Activated CD8-positive, alpha-beta memory T cell treated with anti-CD3 and anti-CD28 coated beads for 36 hours (primary cell): ENCODE results near the gene CDK18. TPM values are rescaled to one million over a fixed set of nuclear protein-coding genes. Genes with fewer than 3 reads are reported as not detected.

Source experiments
- CTCF ChIA-PET: fragments of 350-600 bp; sonication (Branson Sonifier 250); formaldehyde crosslinking; loops from one replicate; lab custom pipeline; 2021; ENCODE audit warnings: antibody characterized with exemption; lab: Charles Lee
- POLR2A ChIA-PET: fragments of 350-600 bp; sonication (Branson Sonifier 250); formaldehyde crosslinking; loops from one replicate; lab custom pipeline; 2021; ENCODE audit warnings: antibody characterized with exemption; lab: Charles Lee
- total RNA-seq, 2 experiments: library from RNA; stranded (reverse); gene quantifications; one replicate each; pipeline ENCODE4 v1.2.3, GENCODE V29; 2021

CDK18 gene
- total RNA-seq, 2 experiments from 2014 or later: 2.3 to 2.5 TPM

- ChIA-PET CTCF (interaction anchor here (0.7 to 3.0 kb wide), 3 partner anchors 53 to 206 kb away, joined by 3 to 13 read pairs (median 5); no protein-coding TSS in a partner anchor), POLR2A (no interaction called here)
These were observed 33.9 kb downstream of the CDK18 start for GRCh38 chr1:205538235-205538840.

GRCh38 chr1:205541161-205541886 is 36.9 kb downstream of the CDK18 start:
- POLR2A ChIA-PET: no interaction called here
- CTCF ChIA-PET: interaction anchor here (0.9 to 1.3 kb wide), 3 partner anchors 17 to 117 kb away, joined by 3 read pairs; no protein-coding TSS in a partner anchor

GRCh38 chr1:205542367-205542766 is 37.9 kb downstream of the CDK18 start:
- POLR2A ChIA-PET: no interaction called here
- CTCF ChIA-PET: interaction anchor here (0.6 to 1.3 kb wide), 3 partner anchors 18 to 116 kb away, joined by 3 read pairs; no protein-coding TSS in a partner anchor

- CTCF ChIA-PET: interaction anchor here (0.6 to 1.9 kb wide), 5 partner anchors 10 to 258 kb away, joined by 3 to 5 read pairs (median 4); no protein-coding TSS in a partner anchor
- POLR2A ChIA-PET: no interaction called here
These were observed 39.2 kb downstream of the CDK18 start for GRCh38 chr1:205543351-205544301.

GRCh38 chr1:205545001-205545919 is 40.8 kb downstream of the CDK18 start:
- ChIA-PET POLR2A (no interaction called here), CTCF (no interaction called here)

DNA sequence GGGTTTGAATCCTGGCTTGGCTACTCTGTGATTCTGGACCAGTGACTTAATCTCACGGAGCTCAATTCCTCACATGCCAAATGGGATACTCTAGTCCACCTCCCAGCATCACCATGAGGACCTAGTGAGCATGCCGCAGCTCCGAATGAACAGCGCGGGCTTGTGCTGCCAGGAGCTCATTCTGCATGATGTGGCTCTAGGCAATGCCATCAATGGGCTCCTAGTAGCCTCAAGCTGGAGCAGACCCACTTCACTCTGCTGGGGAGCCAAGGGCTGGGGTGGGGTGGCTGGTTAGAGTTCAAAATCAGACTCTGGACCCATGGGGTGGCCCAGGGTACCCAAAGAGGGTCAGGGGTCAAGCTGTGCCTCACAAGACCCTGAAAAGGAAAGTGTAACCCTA is 41.5 kb downstream of the CDK18 start:
- POLR2A ChIA-PET: no interaction called here
- CTCF ChIA-PET: interaction anchor here (0.7 kb wide), 1 partner anchor 21 kb away, joined by 3 read pairs; no protein-coding TSS in a partner anchor

DNA sequence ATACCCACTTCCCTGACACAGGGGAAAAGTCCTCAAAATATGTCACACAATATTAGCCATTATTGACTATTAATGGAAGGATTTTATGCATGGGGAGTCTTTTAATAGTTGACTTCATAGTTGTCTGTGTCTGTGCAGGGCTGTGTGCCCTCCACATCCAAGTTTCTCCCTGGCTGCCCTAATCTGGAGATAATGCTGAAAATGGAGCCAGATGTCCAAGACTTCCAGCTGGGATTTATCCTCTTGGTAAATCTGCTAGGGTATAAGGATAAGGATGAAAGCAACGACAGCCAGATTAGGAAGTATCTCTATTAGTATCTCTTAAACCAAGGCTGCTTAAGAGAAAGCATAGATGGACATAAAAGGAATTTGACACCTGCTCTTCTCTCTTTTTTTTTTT is 42.1 kb downstream of the CDK18 start:
- ChIA-PET POLR2A (no interaction called here), CTCF (interaction anchor here (0.7 kb wide), 1 partner anchor 22 kb away, joined by 3 read pairs; no protein-coding TSS in a partner anchor)

GRCh38 chr1:205547936-205548827 is 43.7 kb downstream of the CDK18 start:
- ChIA-PET POLR2A (no interaction called here), CTCF (interaction anchor here (0.8 to 1.1 kb wide), 2 partner anchors 9 to 14 kb away, joined by 3 read pairs; no protein-coding TSS in a partner anchor)

DNA sequence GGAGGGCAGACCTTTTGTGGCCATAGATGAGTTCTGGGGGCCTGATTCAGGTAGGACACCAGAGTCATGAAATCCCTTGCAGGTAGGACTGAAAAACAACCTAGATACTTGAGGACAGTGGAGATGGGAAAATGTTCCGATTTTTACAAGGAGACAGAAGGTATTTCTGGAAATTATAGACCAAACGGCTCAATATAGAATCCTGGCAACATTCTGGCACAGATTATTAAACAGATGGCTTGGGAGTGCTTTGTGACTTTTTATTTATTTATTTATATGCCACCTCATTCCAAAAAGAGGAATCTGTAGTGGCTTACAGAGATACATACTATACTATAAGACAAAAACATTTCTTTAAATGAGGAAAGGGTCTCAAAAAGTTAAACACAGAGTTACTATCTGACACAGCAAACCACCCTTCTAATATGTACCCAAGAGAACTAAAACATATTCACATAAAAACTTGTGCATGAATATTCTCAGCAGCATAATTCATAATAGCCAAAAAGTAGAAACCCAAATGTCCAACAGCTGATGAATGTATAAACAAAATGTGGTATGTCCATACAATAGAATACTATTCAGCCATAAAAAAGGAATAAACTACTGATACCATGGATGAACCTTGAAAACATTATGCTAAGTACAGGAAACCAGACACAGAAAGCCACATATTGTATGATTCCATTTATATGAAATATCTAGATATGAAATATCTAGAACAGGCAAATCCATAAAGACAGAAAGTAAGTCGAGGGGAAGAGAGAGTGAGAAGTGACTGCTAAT is 49.8 kb downstream of the CDK18 start:
- CTCF ChIA-PET: interaction anchor here (1.1 kb wide), 1 partner anchor 104 kb away, joined by 3 read pairs; no protein-coding TSS in a partner anchor

DNA sequence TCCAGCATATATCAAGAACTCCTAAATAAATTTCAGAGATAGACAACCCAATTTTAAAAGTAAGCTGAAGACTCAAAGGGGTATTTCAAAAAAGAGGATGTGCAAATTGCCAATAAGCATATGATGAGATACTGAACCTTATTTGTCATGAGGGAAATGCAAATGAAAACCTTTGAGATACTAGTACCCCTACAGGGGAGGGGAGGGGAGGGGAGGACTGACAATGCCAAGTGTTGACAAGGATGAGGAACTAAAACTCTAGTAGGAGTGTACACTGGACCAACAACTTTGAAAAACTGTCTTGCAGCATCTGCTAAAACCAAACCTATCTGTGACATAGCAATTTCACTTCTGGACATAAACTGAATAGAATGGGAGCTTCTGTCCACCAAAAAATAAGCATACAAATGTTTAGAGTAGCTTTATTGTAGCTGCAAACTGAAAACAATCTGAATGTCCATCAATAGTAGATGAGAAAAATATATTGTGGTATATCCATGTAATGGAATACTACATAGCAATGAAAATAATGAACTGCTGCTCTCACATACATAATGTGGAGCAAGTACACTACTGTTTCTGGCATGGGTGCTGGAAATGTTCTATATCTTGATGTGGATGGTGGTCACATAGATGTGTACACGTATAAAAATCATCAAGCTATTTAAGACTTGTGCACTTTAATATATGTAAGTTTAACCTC is 57.2 kb downstream of the CDK18 start:
- ChIA-PET POLR2A (no interaction called here), CTCF (interaction anchor here (1.0 to 1.2 kb wide), 3 partner anchors 8 to 97 kb away, joined by 3 read pairs; no protein-coding TSS in a partner anchor)

More for the DNA sequence above, 49.8 kb downstream of the CDK18 start:
- POLR2A ChIA-PET: no interaction called here

GRCh38 chr1:205563927-205564441 is 59.5 kb downstream of the CDK18 start:
- ChIA-PET CTCF (no interaction called here), POLR2A (interaction anchor here (0.7 kb wide), 1 partner anchor 14 kb away, joined by 3 read pairs; no protein-coding TSS in a partner anchor)

- POLR2A ChIA-PET: no interaction called here
- CTCF ChIA-PET: interaction anchor here (1.3 kb wide), 1 partner anchor 26 kb away, joined by 4 read pairs; no protein-coding TSS in a partner anchor
These were observed 61.3 kb downstream of the CDK18 start for GRCh38 chr1:205565799-205566198.

GRCh38 chr1:205567716-205568115 is 63.2 kb downstream of the CDK18 start:
- POLR2A ChIA-PET: no interaction called here
- CTCF ChIA-PET: no interaction called here

GRCh38 chr1:205568135-205568468 is 63.6 kb downstream of the CDK18 start:
- CTCF ChIA-PET: no interaction called here
- POLR2A ChIA-PET: no interaction called here
